ENCODE results near the gene ZNF462. TPM values are rescaled to one million over a fixed set of nuclear protein-coding genes. Genes with fewer than 3 reads are reported as not detected.

Gene ZNF462
- polyA plus RNA-seq, 2 of the 4 experiments (the other 2 are of a cell fraction) = 2.4 to 3.9 TPM

DNA sequence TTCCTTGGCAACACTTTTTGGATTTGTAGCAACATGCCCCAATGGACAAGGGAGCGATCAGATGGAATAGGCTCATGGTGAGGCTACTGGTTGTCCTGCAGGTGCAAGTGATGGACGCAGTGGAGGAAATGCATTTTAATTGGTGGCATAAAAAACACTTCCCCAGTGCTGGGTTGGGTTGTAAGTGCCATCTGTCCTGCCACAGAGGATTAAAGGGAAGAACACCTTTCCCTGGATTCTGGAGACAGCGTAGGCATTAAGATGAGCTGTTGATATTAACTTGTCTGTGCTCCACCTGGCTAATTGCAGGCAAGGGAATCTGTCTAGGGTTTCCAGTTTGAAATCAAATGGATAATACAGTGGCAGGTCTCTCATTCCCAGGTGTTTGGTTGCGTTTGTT is 173.4 kb downstream of the ZNF462 start:
- H3K4me2 ChIP-seq = no peak overlapping the region
- 0 out of 3 replicates have a peak, but pooled peaks cover 3% of the 10 kb centered on the region for H3K9me3 ChIP-seq
- TF ChIP-seq ZC3H11A (IDR thresholded peaks at IDR 0.05) (no peak), CEBPB (IDR thresholded peaks at IDR 0.05) (no peak), NPAS2 (CRISPR knock-in tag; IDR thresholded peaks at IDR 0.05; ENCODE audit: borderline replicate concordance) (no peak), HOXB5 (CRISPR knock-in tag; IDR thresholded peaks at IDR 0.05) (no peak), TFCP2L1 (CRISPR knock-in tag; IDR thresholded peaks at IDR 0.05) (no peak), HEYL (CRISPR knock-in tag; IDR thresholded peaks at IDR 0.05) (no peak), GATA3 (IDR thresholded peaks at IDR 0.05; ENCODE audit: borderline replicate concordance) (no peak), ZFP36 (IDR thresholded peaks at IDR 0.05; ENCODE audit: borderline replicate concordance, partially characterized antibody) (no peak), RARB (CRISPR knock-in tag; IDR thresholded peaks at IDR 0.05) (no peak), JUNB (IDR thresholded peaks at IDR 0.05) (no peak), KDM5A (IDR thresholded peaks at IDR 0.05) (no peak), CBX8 (IDR thresholded peaks at IDR 0.05) (no peak), ZSCAN20 (CRISPR knock-in tag; IDR thresholded peaks at IDR 0.05) (no peak), HOXB13 (CRISPR knock-in tag; IDR thresholded peaks at IDR 0.05; ENCODE audit: low read depth) (no peak)
- TF ChIP-seq, protein P1, sequence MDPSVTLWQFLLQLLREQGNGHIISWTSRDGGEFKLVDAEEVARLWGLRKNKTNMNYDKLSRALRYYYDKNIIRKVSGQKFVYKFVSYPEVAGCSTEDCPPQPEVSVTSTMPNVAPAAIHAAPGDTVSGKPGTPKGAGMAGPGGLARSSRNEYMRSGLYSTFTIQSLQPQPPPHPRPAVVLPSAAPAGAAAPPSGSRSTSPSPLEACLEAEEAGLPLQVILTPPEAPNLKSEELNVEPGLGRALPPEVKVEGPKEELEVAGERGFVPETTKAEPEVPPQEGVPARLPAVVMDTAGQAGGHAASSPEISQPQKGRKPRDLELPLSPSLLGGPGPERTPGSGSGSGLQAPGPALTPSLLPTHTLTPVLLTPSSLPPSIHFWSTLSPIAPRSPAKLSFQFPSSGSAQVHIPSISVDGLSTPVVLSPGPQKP (IDR thresholded peaks at IDR 0.05; ENCODE audit: low read depth, low read length) = no peak
- TF ChIP-seq, protein P2, sequence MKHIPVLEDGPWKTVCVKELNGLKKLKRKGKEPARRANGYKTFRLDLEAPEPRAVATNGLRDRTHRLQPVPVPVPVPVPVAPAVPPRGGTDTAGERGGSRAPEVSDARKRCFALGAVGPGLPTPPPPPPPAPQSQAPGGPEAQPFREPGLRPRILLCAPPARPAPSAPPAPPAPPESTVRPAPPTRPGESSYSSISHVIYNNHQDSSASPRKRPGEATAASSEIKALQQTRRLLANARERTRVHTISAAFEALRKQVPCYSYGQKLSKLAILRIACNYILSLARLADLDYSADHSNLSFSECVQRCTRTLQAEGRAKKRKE (CRISPR knock-in tag; IDR thresholded peaks at IDR 0.05; ENCODE audit: low read depth) = no peak
- TF ChIP-seq, protein P3, sequence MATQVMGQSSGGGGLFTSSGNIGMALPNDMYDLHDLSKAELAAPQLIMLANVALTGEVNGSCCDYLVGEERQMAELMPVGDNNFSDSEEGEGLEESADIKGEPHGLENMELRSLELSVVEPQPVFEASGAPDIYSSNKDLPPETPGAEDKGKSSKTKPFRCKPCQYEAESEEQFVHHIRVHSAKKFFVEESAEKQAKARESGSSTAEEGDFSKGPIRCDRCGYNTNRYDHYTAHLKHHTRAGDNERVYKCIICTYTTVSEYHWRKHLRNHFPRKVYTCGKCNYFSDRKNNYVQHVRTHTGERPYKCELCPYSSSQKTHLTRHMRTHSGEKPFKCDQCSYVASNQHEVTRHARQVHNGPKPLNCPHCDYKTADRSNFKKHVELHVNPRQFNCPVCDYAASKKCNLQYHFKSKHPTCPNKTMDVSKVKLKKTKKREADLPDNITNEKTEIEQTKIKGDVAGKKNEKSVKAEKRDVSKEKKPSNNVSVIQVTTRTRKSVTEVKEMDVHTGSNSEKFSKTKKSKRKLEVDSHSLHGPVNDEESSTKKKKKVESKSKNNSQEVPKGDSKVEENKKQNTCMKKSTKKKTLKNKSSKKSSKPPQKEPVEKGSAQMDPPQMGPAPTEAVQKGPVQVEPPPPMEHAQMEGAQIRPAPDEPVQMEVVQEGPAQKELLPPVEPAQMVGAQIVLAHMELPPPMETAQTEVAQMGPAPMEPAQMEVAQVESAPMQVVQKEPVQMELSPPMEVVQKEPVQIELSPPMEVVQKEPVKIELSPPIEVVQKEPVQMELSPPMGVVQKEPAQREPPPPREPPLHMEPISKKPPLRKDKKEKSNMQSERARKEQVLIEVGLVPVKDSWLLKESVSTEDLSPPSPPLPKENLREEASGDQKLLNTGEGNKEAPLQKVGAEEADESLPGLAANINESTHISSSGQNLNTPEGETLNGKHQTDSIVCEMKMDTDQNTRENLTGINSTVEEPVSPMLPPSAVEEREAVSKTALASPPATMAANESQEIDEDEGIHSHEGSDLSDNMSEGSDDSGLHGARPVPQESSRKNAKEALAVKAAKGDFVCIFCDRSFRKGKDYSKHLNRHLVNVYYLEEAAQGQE (IDR thresholded peaks at IDR 0.05) = no peak
- TF ChIP-seq, protein P4, sequence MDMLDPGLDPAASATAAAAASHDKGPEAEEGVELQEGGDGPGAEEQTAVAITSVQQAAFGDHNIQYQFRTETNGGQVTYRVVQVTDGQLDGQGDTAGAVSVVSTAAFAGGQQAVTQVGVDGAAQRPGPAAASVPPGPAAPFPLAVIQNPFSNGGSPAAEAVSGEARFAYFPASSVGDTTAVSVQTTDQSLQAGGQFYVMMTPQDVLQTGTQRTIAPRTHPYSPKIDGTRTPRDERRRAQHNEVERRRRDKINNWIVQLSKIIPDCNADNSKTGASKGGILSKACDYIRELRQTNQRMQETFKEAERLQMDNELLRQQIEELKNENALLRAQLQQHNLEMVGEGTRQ (IDR thresholded peaks at IDR 0.05) = no peak
- ATAC-seq = no peak
- 29% methylated on average over 4 of the region's 4 CpGs for WGBS (ENCODE audit: missing lambda C conversion rate)
- ChIA-PET CTCF (interaction anchor here (0.6 to 1.4 kb wide), 2 partner anchors 13 to 21 kb away, joined by 3 to 5 read pairs; no protein-coding TSS in a partner anchor), POLR2A (no interaction called here)
- H3K27ac ChIP-seq = no peak overlapping the region
- no peak for DNase-seq (ENCODE audit: low read depth in 1 of 2, low spot score in 1 of 2)
- no peak overlapping the region for H3K4me3 ChIP-seq
- no peak for FAIRE-seq
- H3K4me1 ChIP-seq = no peaks in the 10 kb centered on the region

DNA sequence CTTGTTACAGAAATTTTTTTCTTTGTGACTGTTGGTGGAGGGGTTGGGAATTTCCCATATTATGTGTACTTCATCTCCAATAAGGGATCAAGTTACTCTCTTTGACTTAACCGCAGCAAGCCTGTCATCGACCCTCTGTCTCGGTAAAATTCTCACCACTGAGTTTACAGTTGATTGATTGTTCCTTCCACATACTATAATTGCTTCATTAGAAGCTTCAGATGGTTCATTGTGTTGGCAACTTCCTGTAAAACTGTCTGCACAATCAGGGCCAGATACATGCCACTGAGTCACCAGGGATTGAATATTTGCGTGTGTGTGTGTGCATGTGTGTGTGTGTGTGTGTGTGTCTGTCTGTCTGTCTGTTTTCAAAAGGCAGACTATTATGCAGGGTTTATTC is 176.6 kb downstream of the ZNF462 start:
- Histone ChIP-seq H3K27ac (no peak overlapping the region), H3K4me2 (no peak overlapping the region), H3K4me3 (no peak overlapping the region), H3K4me1 (no peaks in the 10 kb centered on the region), H3K9me3 (no peaks in the 10 kb centered on the region)
- POLR2A ChIA-PET = no interaction called here
- no peak for ATAC-seq
- CTCF ChIA-PET = interaction anchor here (1.7 kb wide), 1 partner anchor 10 kb away, joined by 5 read pairs; no protein-coding TSS in a partner anchor
- WGBS (ENCODE audit: missing lambda C conversion rate) = 7% methylated on average over 4 of the region's 4 CpGs
- no peak for DNase-seq (ENCODE audit: low read depth in 1 of 2, low spot score in 1 of 2)
- FAIRE-seq = no peak
- TF ChIP-seq CEBPB (IDR thresholded peaks at IDR 0.05) (no peak), NFE2L2 (conservative IDR thresholded peaks at IDR 0.05; ENCODE audit: low read length) (no peak), CBX2 (IDR thresholded peaks at IDR 0.05; ENCODE audit: borderline replicate concordance, low read depth) (no peak), JUNB (IDR thresholded peaks at IDR 0.05) (no peak), EHF (CRISPR knock-in tag; IDR thresholded peaks at IDR 0.05) (no peak), CHD4 (IDR thresholded peaks at IDR 0.05; ENCODE audit: borderline replicate concordance) (no peak), SMC3 (IDR thresholded peaks at IDR 0.05) (no peak), MAFK (IDR thresholded peaks at IDR 0.05; ENCODE audit: partially characterized antibody) (no peak)
- TF ChIP-seq, protein P5, sequence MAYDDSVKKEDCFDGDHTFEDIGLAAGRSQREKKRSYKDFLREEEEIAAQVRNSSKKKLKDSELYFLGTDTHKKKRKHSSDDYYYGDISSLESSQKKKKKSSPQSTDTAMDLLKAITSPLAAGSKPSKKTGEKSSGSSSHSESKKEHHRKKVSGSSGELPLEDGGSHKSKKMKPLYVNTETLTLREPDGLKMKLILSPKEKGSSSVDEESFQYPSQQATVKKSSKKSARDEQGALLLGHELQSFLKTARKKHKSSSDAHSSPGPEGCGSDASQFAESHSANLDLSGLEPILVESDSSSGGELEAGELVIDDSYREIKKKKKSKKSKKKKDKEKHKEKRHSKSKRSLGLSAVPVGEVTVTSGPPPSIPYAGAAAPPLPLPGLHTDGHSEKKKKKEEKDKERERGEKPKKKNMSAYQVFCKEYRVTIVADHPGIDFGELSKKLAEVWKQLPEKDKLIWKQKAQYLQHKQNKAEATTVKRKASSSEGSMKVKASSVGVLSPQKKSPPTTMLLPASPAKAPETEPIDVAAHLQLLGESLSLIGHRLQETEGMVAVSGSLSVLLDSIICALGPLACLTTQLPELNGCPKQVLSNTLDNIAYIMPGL (CRISPR knock-in tag; IDR thresholded peaks at IDR 0.05; ENCODE audit: borderline replicate concordance) = no peak
- TF ChIP-seq, protein P6, sequence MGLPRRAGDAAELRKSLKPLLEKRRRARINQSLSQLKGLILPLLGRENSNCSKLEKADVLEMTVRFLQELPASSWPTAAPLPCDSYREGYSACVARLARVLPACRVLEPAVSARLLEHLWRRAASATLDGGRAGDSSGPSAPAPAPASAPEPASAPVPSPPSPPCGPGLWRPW (IDR thresholded peaks at IDR 0.05) = no peak
- TF ChIP-seq, protein P7, sequence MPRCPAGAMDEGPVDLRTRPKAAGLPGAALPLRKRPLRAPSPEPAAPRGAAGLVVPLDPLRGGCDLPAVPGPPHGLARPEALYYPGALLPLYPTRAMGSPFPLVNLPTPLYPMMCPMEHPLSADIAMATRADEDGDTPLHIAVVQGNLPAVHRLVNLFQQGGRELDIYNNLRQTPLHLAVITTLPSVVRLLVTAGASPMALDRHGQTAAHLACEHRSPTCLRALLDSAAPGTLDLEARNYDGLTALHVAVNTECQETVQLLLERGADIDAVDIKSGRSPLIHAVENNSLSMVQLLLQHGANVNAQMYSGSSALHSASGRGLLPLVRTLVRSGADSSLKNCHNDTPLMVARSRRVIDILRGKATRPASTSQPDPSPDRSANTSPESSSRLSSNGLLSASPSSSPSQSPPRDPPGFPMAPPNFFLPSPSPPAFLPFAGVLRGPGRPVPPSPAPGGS (IDR thresholded peaks at IDR 0.05) = no peak
- TF ChIP-seq, protein P4 (IDR thresholded peaks at IDR 0.05) = no peak
